Prostate gland (tissue), 2 donors: Measurements from ENCODE around the gene AKAP8L. TPM values are rescaled to one million over a fixed set of nuclear protein-coding genes. Genes with fewer than 3 reads are reported as not detected.

Source experiments
- DNase-seq: peaks from one replicate; pipeline ENCODE4 v3.0.0-alpha.2; 2019; ENCODE audit warnings: low spot score
- H3K27ac ChIP-seq, 2 donors: fragments of 200-600 bp; sonication (generic); 2 replicates each; pipeline ENCODE4 v1.5.1; 2017 to 2019
- H3K27me3 ChIP-seq: fragments of 200-600 bp; sonication (generic); replicated peaks from 2 replicates; pipeline ENCODE4 v1.5.1; 2019; ENCODE audit not compliant: insufficient read depth
- H3K36me3 ChIP-seq, 2 donors: fragments of 200-600 bp; sonication (generic); 1 replicate in 1 of 2; 2 replicates in 1 of 2; pipeline versions ENCODE4 v1.5.1 to v1.8.1; 2017 to 2019
- H3K4me1 ChIP-seq: fragments of 200-600 bp; sonication (generic); replicated peaks from 2 replicates; pipeline ENCODE4 v1.5.1; 2019
- H3K4me3 ChIP-seq, 2 donors: fragments of 200-600 bp; sonication (generic); 2 replicates each; pipeline ENCODE4 v1.5.1; 2017 to 2019
- H3K9me3 ChIP-seq: fragments of 200-600 bp; sonication (generic); 2 replicates; pipeline ENCODE4 v1.5.1; 2017
- CTCF ChIP-seq, 4 experiments: fragments of 200-600 bp in 2 of 4; fragments of 450-650 bp in 2 of 4; sonication (generic) in 2 of 4; IDR thresholded peaks; 1 replicate in 3 of 4; 2 replicates in 1 of 4; pipeline ENCODE4 v1.5.1; 2016 to 2019; ENCODE audit warnings: antibody characterized with exemption in 4 of 4, mild to moderate bottlenecking in 2 of 4, moderate library complexity in 2 of 4
- POLR2A ChIP-seq: fragments of 450-650 bp; IDR thresholded peaks from one replicate; pipeline ENCODE4 v1.6.1; 2016; ENCODE audit warnings: antibody characterized with exemption, mild to moderate bottlenecking
- POLR2AphosphoS5 ChIP-seq: sonication (generic); formaldehyde crosslinking; IDR thresholded peaks from one replicate; pipeline ENCODE4 v1.6.1; 2017; ENCODE audit warnings: antibody characterized with exemption
- WGBS: methylation state at CpG from one replicate; pipeline ENCODE4 v1.1.5; 2018; 5-methylcytosine and 5-hydroxymethylcytosine counted together
- intact Hi-C: fragments of 100-400 bp; cut with DNase I; formaldehyde crosslinking; loops from one replicate; pipeline ENCODE4 v1.14.2; 2022
- total RNA-seq, 2 donors: library from RNA; depleted of rRNA; stranded (reverse); fragments of >200 nt; gene quantifications; one replicate each; pipeline ENCODE4 v1.1.0, GENCODE V29; 2016

The AKAP8L gene
- total RNA-seq, 2 donors from 2014 or later = 107 to 269 TPM

- Histone ChIP-seq H3K4me3 (peak overlapping the region; percentile 80 to 94), H3K36me3 (no peaks in the 10 kb centered on the region), H3K9me3 (no peaks in the 10 kb centered on the region), H3K4me1 (peaks cover 17% of the 10 kb centered on the region), H3K27ac (peak overlapping the region; percentile 92 to 96), H3K27me3 (no peaks in the 10 kb centered on the region)
- peak; percentile 38 for TF ChIP-seq POLR2A
- no peak for TF ChIP-seq CTCF (IDR thresholded peaks at IDR 0.05)
- TF ChIP-seq POLR2AphosphoS5 = no peak
- intact Hi-C loops = loop anchor here (5.0 kb wide), 3 partner anchors 37 to 113 kb away; partner anchors contain the start of gene AKAP8L
- under 1% methylated on average over 48 of the region's 56 CpGs for WGBS
- DNase-seq = peak; percentile 59
These were observed 38.7 kb downstream of the AKAP8L start for GRCh38 chr19:15379999-15380647.

- intact Hi-C loops = loop anchor here (5.0 kb wide), 2 partner anchors 53 to 112 kb away; no protein-coding TSS in a partner anchor
- Histone ChIP-seq H3K27me3 (no peaks in the 10 kb centered on the region), H3K36me3 (no peaks in the 10 kb centered on the region), H3K27ac (peak within 1 kb of the TSS; percentile 92 to 96), H3K4me1 (peaks cover 17% of the 10 kb centered on the region), H3K4me3 (peak within 1 kb of the TSS; percentile 80 to 94), H3K9me3 (no peaks in the 10 kb centered on the region)
- TF ChIP-seq POLR2AphosphoS5 (peak; percentile 86), POLR2A (peak; percentile 66), CTCF (IDR thresholded peaks at IDR 0.05) (peak in 2 of 4 experiments; percentile 4 to 14)
- WGBS = under 1% methylated on average over 87 of the region's 111 CpGs
- peak; percentile 99 for DNase-seq
These were observed 39.4 kb downstream of the AKAP8L start, which contains the start of gene AKAP8 for GRCh38 chr19:15379083-15379998. AKAP8 (minus strand) TSS chr19:15379787; CDS start chr19:15379731, 56 bp downstream.

- intact Hi-C loops = loop anchor here (5.0 kb wide), 2 partner anchors 54 to 111 kb away; no protein-coding TSS in a partner anchor
- no peaks in the 10 kb centered on the region for H3K27me3 ChIP-seq
- H3K9me3 ChIP-seq = no peaks in the 10 kb centered on the region
- peaks cover 17% of the 10 kb centered on the region for H3K4me1 ChIP-seq
- TF ChIP-seq POLR2AphosphoS5 (no peak), POLR2A (no peak), CTCF (IDR thresholded peaks at IDR 0.05) (no peak)
- WGBS = under 1% methylated on average over 22 of the region's 22 CpGs
- H3K27ac ChIP-seq = peak overlapping the region; percentile 92 to 96
- peak; percentile 45 for DNase-seq
- H3K36me3 ChIP-seq = no peaks in the 10 kb centered on the region
- H3K4me3 ChIP-seq = peak overlapping the region; percentile 80 to 94
These were observed 40.2 kb downstream of the AKAP8L start for GRCh38 chr19:15378534-15379082.

- Histone ChIP-seq H3K27ac (peak overlapping the region in 1 of 2 donors; percentile 19), H3K36me3 (peaks cover 11 to 26% of the 10 kb centered on the region in 2 donors), H3K27me3 (no peaks in the 10 kb centered on the region), H3K4me1 (peaks cover 11% of the 10 kb centered on the region), H3K4me3 (no peak overlapping the region), H3K9me3 (no peaks in the 10 kb centered on the region)
- TF ChIP-seq POLR2A = no peak
- TF ChIP-seq CTCF (IDR thresholded peaks at IDR 0.05) = no peak
- no peak for TF ChIP-seq POLR2AphosphoS5
- WGBS = 67% methylated on average over 24 of the region's 24 CpGs
- DNase-seq = no peak
- intact Hi-C loops = loop anchor here (5.0 kb wide), 2 partner anchors 57 to 108 kb away; no protein-coding TSS in a partner anchor
These were observed 43.9 kb downstream of the AKAP8L start for GRCh38 chr19:15374796-15375440.
